ENCODE measurements around the gene ANAPC13. TPM values are rescaled to one million over a fixed set of nuclear protein-coding genes. Genes with fewer than 3 reads are reported as not detected.

The ANAPC13 gene
- total and polyA plus RNA-seq, 10 of the 15 experiments (the other 5 are each of a cell fraction or from before 2014, with no cell fraction given): 34.9 to 139 (median 83.0) TPM

- no TSS peak for BruUV-seq (replicated peaks)
- 18% methylated on average over 4 of the region's 4 CpGs for WGBS (ENCODE audit: insufficient coverage, insufficient replicate concordance, low lambda C conversion rate, missing lambda C conversion rate)
- TF ChIP-seq SMARCA5 (IDR thresholded peaks at IDR 0.05) (no peak), NR2F1 (conservative IDR thresholded peaks at IDR 0.05) (no peak), ESRRA (IDR thresholded peaks at IDR 0.05; ENCODE audit: low read length) (no peak), RCOR1 (conservative IDR thresholded peaks at IDR 0.05; ENCODE audit: low read depth, low read length) (no peak), LARP7 (IDR thresholded peaks at IDR 0.05) (no peak), BHLHE40 (IDR thresholded peaks at IDR 0.05; ENCODE audit: borderline replicate concordance in 1 of 2, low read depth in 2 of 2, low read length in 1 of 2) (no peak), CBX3 (IDR thresholded peaks at IDR 0.05; ENCODE audit: borderline replicate concordance, low read depth) (no peak)
- TF ChIP-seq, protein P1, sequence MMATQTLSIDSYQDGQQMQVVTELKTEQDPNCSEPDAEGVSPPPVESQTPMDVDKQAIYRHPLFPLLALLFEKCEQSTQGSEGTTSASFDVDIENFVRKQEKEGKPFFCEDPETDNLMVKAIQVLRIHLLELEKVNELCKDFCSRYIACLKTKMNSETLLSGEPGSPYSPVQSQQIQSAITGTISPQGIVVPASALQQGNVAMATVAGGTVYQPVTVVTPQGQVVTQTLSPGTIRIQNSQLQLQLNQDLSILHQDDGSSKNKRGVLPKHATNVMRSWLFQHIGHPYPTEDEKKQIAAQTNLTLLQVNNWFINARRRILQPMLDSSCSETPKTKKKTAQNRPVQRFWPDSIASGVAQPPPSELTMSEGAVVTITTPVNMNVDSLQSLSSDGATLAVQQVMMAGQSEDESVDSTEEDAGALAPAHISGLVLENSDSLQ (IDR thresholded peaks at IDR 0.05): no peak
- TF ChIP-seq, protein P2, sequence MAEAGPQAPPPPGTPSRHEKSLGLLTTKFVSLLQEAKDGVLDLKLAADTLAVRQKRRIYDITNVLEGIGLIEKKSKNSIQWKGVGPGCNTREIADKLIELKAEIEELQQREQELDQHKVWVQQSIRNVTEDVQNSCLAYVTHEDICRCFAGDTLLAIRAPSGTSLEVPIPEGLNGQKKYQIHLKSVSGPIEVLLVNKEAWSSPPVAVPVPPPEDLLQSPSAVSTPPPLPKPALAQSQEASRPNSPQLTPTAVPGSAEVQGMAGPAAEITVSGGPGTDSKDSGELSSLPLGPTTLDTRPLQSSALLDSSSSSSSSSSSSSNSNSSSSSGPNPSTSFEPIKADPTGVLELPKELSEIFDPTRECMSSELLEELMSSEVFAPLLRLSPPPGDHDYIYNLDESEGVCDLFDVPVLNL (IDR thresholded peaks at IDR 0.05; ENCODE audit: low read depth, low read length): no peak
- no peak overlapping the region for H3K4me3 ChIP-seq
- no peaks in the 10 kb centered on the region; a peak in 1 of 4 replicates for H3K27me3 ChIP-seq (replicated peaks in 1 of 2; ENCODE audit: control insufficient read depth in 2 of 2, insufficient read depth in 2 of 2, low read length in 1 of 2)
- ChIA-PET POLR2A (interaction anchor here (0.6 kb wide), 1 partner anchor 89 kb away, joined by 3 read pairs; no protein-coding TSS in a partner anchor), CTCF (no interaction called here), RAD21 (ENCODE audit: unreplicated experiment) (no interaction called here), SMC1A (ENCODE audit: uncharacterized antibody, unreplicated experiment) (no interaction called here)
- H3K9me3 ChIP-seq (replicated peaks; ENCODE audit: control insufficient read depth, insufficient read depth, low read length): no peaks in the 10 kb centered on the region
- H3K9ac ChIP-seq (ENCODE audit: control insufficient read depth, insufficient read depth, low read length): no peak overlapping the region
- H3K36me3 ChIP-seq (ENCODE audit: control insufficient read depth in 2 of 2, insufficient read depth in 2 of 2, low read length in 1 of 2): no peaks in the 10 kb centered on the region
- no peak overlapping the region for H2AFZ ChIP-seq (ENCODE audit: control insufficient read depth, low read depth, low read length)
- H3K4me1 ChIP-seq (ENCODE audit: control insufficient read depth, insufficient read depth, low read length): no peaks in the 10 kb centered on the region
- no peaks in the 10 kb centered on the region for H3K79me2 ChIP-seq (ENCODE audit: control insufficient read depth, insufficient read depth, low read length)
- no peak overlapping the region for H3K4me2 ChIP-seq (ENCODE audit: control insufficient read depth, insufficient read depth)
- FAIRE-seq: no peak
- H4K20me1 ChIP-seq (ENCODE audit: control insufficient read depth, insufficient read depth): no peaks in the 10 kb centered on the region
- intact Hi-C loops (cut with micrococcal nuclease; ENCODE audit: unreplicated experiment): no loop called here
- ATAC-seq: no peak
- no peak for DNase-seq (ENCODE audit: low read depth, low spot score)
- no peak overlapping the region for H3K27ac ChIP-seq (ENCODE audit: control insufficient read depth, insufficient read depth)
- in situ Hi-C loops (cut with MboI): no loop called here
Observed at GRCh38 chr3:134430174-134430573, 55.6 kb downstream of the ANAPC13 start.
